ENCODE results near the gene ZFYVE1. TPM values are rescaled to one million over a fixed set of nuclear protein-coding genes. Genes with fewer than 3 reads are reported as not detected.
A peak's percentile ranks its signal among the peaks of the same experiment; 100 is the strongest.

ZFYVE1 gene
- total RNA-seq, 2 experiments from 2014 or later: 7.2 to 10.4 TPM

- peaks cover 8% of the 10 kb centered on the region for H3K36me3 Mint-ChIP-seq (ENCODE audit: low read depth)
- ChIA-PET POLR2A (interaction anchor here (0.6 to 1.0 kb wide), 2 partner anchors 9 to 216 kb away, joined by 3 read pairs; no protein-coding TSS in a partner anchor), CTCF (interaction anchor here (0.9 to 1.2 kb wide), 2 partner anchors 20 to 23 kb away, joined by 3 to 4 read pairs; no protein-coding TSS in a partner anchor)
- H3K27me3 Mint-ChIP-seq: peaks cover 4% of the 10 kb centered on the region
- peaks cover 5% of the 10 kb centered on the region for H3K4me1 Mint-ChIP-seq (ENCODE audit: low read depth)
- no peak for ATAC-seq
- TF ChIP-seq CTCF (IDR thresholded peaks at IDR 0.05): no peak
- H3K4me3 Mint-ChIP-seq: peak overlapping the region; percentile 92
- no peak overlapping the region for H3K27ac Mint-ChIP-seq
- DNase-seq: no peak
- intact Hi-C loops (cut with micrococcal nuclease): no loop called here
- no peaks in the 10 kb centered on the region for H3K9me3 Mint-ChIP-seq
Observed at GRCh38 chr14:72925171-72925759, 101.6 kb downstream of the ZFYVE1 start.

GRCh38 chr14:72924337-72924736 is 102.6 kb downstream of the ZFYVE1 start:
- Mint-ChIP-seq H3K36me3 (ENCODE audit: low read depth) (peaks cover 3% of the 10 kb centered on the region), H3K27ac (no peak overlapping the region), H3K27me3 (peaks cover 8% of the 10 kb centered on the region), H3K4me1 (ENCODE audit: low read depth) (peaks cover 5% of the 10 kb centered on the region), H3K4me3 (no peak overlapping the region), H3K9me3 (no peaks in the 10 kb centered on the region)
- no peak for ATAC-seq
- ChIA-PET POLR2A (interaction anchor here (1.0 kb wide), 1 partner anchor 28 kb away, joined by 5 read pairs; no protein-coding TSS in a partner anchor), CTCF (interaction anchor here (0.9 to 1.2 kb wide), 2 partner anchors 19 to 24 kb away, joined by 3 to 4 read pairs; no protein-coding TSS in a partner anchor)
- intact Hi-C loops (cut with micrococcal nuclease): no loop called here
- no peak for DNase-seq
- TF ChIP-seq CTCF (IDR thresholded peaks at IDR 0.05): no peak

- Mint-ChIP-seq H3K27me3 (peaks cover 14% of the 10 kb centered on the region), H3K4me3 (no peak overlapping the region), H3K9me3 (no peaks in the 10 kb centered on the region), H3K4me1 (ENCODE audit: low read depth) (peaks cover 3% of the 10 kb centered on the region), H3K36me3 (ENCODE audit: low read depth) (no peaks in the 10 kb centered on the region), H3K27ac (no peak overlapping the region)
- intact Hi-C loops (cut with micrococcal nuclease): no loop called here
- ChIA-PET CTCF (no interaction called here), POLR2A (no interaction called here)
- TF ChIP-seq CTCF (IDR thresholded peaks at IDR 0.05): no peak
- no peak for DNase-seq
- no peak for ATAC-seq
Observed at GRCh38 chr14:72921396-72921795, 105.5 kb downstream of the ZFYVE1 start.

- no peaks in the 10 kb centered on the region for H3K4me1 Mint-ChIP-seq (ENCODE audit: low read depth)
- H3K27ac Mint-ChIP-seq: no peak overlapping the region
- no peaks in the 10 kb centered on the region for H3K36me3 Mint-ChIP-seq (ENCODE audit: low read depth)
- no peak overlapping the region for H3K4me3 Mint-ChIP-seq
- TF ChIP-seq CTCF (IDR thresholded peaks at IDR 0.05): no peak
- POLR2A ChIA-PET: no interaction called here
- peaks cover 14% of the 10 kb centered on the region for H3K27me3 Mint-ChIP-seq
- H3K9me3 Mint-ChIP-seq: no peaks in the 10 kb centered on the region
- DNase-seq: no peak
- CTCF ChIA-PET: interaction anchor here (1.4 to 1.7 kb wide), 2 partner anchors 10 to 15 kb away, joined by 3 to 6 read pairs; no protein-coding TSS in a partner anchor
- intact Hi-C loops (cut with micrococcal nuclease): no loop called here
- no peak for ATAC-seq
Observed at GRCh38 chr14:72920008-72920407, 106.9 kb downstream of the ZFYVE1 start.

Other genes with a start within 250 kb of the ZFYVE1 start
- gene DPF3, start 133.0 kb downstream of the ZFYVE1 start, total RNA-seq: under 1 TPM; 0.13 to 0.54 TPM
- gene DCAF4, start 100.6 kb downstream of the ZFYVE1 start, total RNA-seq: 10 to 100 TPM; 17.9 to 19.4 TPM
- 100 to 1,000 TPM; 101 to 104 TPM for gene RBM25, start 31.4 kb upstream of the ZFYVE1 start, total RNA-seq
- 10 to 100 TPM; 23.1 to 23.2 TPM for gene PSEN1, start 109.4 kb upstream of the ZFYVE1 start, total RNA-seq
- gene PAPLN, start 210.4 kb upstream of the ZFYVE1 start, total RNA-seq: under 1 TPM; 0.29 to 0.47 TPM